ENCODE data around the gene MTG1.

DNA sequence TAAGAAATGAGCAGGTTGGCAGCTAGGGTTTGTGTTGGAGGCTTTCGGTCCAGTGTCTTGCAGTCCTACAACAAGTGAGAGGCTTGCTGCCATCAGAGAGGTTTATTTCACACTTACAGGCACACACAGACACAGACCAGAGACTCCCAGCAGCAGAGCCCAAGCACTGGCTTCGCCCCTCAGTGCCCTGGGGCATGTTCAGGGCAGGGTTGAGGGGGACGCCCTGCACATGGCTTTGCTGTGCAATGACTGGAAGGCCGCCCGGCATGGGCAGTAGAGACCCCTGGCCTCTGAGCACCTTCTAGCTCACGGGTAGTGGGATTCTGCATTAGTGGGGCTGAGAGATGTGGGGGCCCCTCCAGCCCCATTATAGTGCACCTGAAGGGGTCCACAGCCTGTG is 26.6 kb downstream of the MTG1 start:
- no peak for TF ChIP-seq SP1 (IDR thresholded peaks at IDR 0.05)
- no peak for TF ChIP-seq LEF1 (IDR thresholded peaks at IDR 0.05; ENCODE audit: borderline replicate concordance)
- TF ChIP-seq HDGF (IDR thresholded peaks at IDR 0.05; ENCODE audit: borderline replicate concordance): no peak
- no peak for TF ChIP-seq FOXM1 (IDR thresholded peaks at IDR 0.05; ENCODE audit: borderline replicate concordance)
- TF ChIP-seq CTBP1 (IDR thresholded peaks at IDR 0.05; ENCODE audit: borderline replicate concordance): no peak
- no peak for TF ChIP-seq FOXK2 (IDR thresholded peaks at IDR 0.05)
- no peak for TF ChIP-seq ZNF384 (IDR thresholded peaks at IDR 0.05)
- no peak for TF ChIP-seq BHLHE40 (IDR thresholded peaks at IDR 0.05; ENCODE audit: borderline replicate concordance)
- no peak for TF ChIP-seq L3MBTL2 (conservative IDR thresholded peaks at IDR 0.05)
- TF ChIP-seq FOXA1 (IDR thresholded peaks at IDR 0.05): no peak
- TF ChIP-seq SUZ12 (IDR thresholded peaks at IDR 0.05): no peak
- TF ChIP-seq, protein P1, sequence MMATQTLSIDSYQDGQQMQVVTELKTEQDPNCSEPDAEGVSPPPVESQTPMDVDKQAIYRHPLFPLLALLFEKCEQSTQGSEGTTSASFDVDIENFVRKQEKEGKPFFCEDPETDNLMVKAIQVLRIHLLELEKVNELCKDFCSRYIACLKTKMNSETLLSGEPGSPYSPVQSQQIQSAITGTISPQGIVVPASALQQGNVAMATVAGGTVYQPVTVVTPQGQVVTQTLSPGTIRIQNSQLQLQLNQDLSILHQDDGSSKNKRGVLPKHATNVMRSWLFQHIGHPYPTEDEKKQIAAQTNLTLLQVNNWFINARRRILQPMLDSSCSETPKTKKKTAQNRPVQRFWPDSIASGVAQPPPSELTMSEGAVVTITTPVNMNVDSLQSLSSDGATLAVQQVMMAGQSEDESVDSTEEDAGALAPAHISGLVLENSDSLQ (IDR thresholded peaks at IDR 0.05): no peak

Data from HEK293T (cell line).